Forelimb muscle (tissue), 1 donor: ENCODE data around the gene RGS3. TPM values are rescaled to one million over a fixed set of nuclear protein-coding genes. Genes with fewer than 3 reads are reported as not detected.

Experiments used
- DNase-seq: peaks from one replicate; pipeline ENCODE4 v3.0.0-alpha.2; 2013; ENCODE audit warnings: low read depth
- polyA plus RNA-seq: library from polyadenylated mRNA; unstranded; fragments of 120-200 nt; gene quantifications from one replicate; pipeline ENCODE4 v1.2.1, GENCODE V29; 2013; ENCODE audit not compliant: insufficient read length

RGS3 gene
- polyA plus RNA-seq, 1 donor = 32.6 TPM

GRCh38 chr9:113600023-113600823, 136.7 kb downstream of the RGS3 start:
- DNase-seq = no peak

- DNase-seq = no peak
Observed at GRCh38 chr9:113600871-113601614, 137.5 kb downstream of the RGS3 start.

- DNase-seq = no peak
Observed at GRCh38 chr9:113601656-113602055, 138.1 kb downstream of the RGS3 start.

- DNase-seq = peak; percentile 46
Observed at GRCh38 chr9:113602126-113603047, 138.9 kb downstream of the RGS3 start.

GRCh38 chr9:113603048-113603375, 139.5 kb downstream of the RGS3 start:
- no peak for DNase-seq

- no peak for DNase-seq
Observed at GRCh38 chr9:113603773-113604172, 140.2 kb downstream of the RGS3 start.

- no peak for DNase-seq
Observed at GRCh38 chr9:113604393-113604792, 140.9 kb downstream of the RGS3 start.

- DNase-seq = no peak
Observed at GRCh38 chr9:113606510-113606909, 143.0 kb downstream of the RGS3 start.

- no peak for DNase-seq
Observed at GRCh38 chr9:113608082-113608685, 144.7 kb downstream of the RGS3 start.

GRCh38 chr9:113609562-113610318, 146.2 kb downstream of the RGS3 start:
- DNase-seq = no peak

- no peak for DNase-seq
Observed at GRCh38 chr9:113611461-113612215, 148.1 kb downstream of the RGS3 start.

- no peak for DNase-seq
Observed at GRCh38 chr9:113612216-113612747, 148.8 kb downstream of the RGS3 start.

GRCh38 chr9:113612828-113613227, 149.3 kb downstream of the RGS3 start:
- DNase-seq = no peak

- no peak for DNase-seq
Observed at GRCh38 chr9:113613815-113614413, 150.4 kb downstream of the RGS3 start.

GRCh38 chr9:113614843-113615648, 151.5 kb downstream of the RGS3 start:
- peak; percentile 65 for DNase-seq

- DNase-seq = no peak
Observed at GRCh38 chr9:113616116-113616515, 152.6 kb downstream of the RGS3 start.

GRCh38 chr9:113616621-113617496, 153.3 kb downstream of the RGS3 start:
- DNase-seq = no peak

GRCh38 chr9:113617550-113617949, 154.0 kb downstream of the RGS3 start:
- no peak for DNase-seq
